Measurements from ENCODE around the gene ATP1B1.
"Not testable (repeated sequence)": the region's sequence is repeated elsewhere in the genome, so short reads cannot be mapped to it uniquely, and the experiment has no call there.

ATP1B1 gene

DNA sequence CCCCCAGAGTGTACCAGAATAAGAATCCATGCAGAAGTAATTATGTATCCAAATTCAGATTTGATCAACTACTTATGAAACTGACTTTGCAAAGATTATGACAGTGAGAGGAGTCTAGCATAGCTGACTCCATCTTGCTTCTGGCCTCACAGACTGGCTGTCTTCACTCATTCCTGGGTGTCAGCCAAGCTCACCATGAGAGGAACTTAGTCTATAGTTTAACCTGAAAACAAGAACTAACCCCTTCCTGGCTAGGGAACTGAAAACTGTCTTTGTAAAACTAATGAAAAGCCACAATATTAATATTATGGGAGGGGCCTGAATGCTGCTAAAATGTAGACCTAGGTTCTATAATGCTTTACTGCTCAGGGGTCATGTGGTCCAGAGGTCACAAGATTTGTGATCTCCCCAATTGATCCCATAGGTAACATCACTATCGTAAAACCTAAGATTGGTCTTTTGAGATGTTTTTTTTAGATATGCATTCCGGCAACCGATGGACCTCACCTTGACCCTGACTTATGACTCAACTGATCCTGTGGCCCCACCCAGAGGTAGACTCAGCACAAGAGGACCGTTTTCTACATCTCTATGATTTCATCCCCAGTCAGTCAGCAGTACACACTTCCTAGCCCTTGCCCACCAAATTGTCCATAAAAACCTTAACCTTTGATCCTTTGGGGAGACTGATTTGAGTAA, 55.2 kb downstream of the ATP1B1 start:
- Mint-ChIP-seq H3K4me1 (peaks cover 10% of the 10 kb centered on the region), H3K36me3 (no peaks in the 10 kb centered on the region), H3K27ac (no peak overlapping the region), H3K9me3 (no peaks in the 10 kb centered on the region), H3K4me3 (no peak overlapping the region)
- ATAC-seq (no peak), DNase-seq (ENCODE audit: low spot score in 2 of 2) (no peak)

DNA sequence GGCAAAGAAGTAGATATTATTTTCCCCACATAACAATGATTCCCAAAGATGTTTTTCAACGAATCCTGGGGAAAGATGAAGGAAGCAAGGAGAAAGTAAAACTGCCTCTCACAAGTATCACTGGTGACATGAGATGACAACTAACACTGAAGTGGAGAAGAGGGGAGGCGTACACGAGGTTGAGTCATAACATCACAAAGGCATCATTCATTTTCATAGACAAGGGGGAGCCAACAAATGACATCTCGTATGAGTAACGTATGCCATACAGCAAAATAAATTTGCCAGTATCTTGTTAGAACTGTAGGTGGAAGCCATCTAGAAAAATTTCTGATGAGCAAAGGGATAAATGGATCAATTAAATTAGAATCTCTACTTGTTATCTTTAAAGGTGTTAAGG, 56.6 kb downstream of the ATP1B1 start:
- Mint-ChIP-seq H3K36me3 (no peaks in the 10 kb centered on the region), H3K9me3 (no peaks in the 10 kb centered on the region), H3K4me1 (peaks cover 10% of the 10 kb centered on the region), H3K4me3 (peak overlapping the region; percentile 34), H3K27ac (peak overlapping the region; percentile 54)
- ATAC-seq, result peak; percentile 100
- DNase-seq (ENCODE audit: low spot score in 2 of 2), result no peak

DNA sequence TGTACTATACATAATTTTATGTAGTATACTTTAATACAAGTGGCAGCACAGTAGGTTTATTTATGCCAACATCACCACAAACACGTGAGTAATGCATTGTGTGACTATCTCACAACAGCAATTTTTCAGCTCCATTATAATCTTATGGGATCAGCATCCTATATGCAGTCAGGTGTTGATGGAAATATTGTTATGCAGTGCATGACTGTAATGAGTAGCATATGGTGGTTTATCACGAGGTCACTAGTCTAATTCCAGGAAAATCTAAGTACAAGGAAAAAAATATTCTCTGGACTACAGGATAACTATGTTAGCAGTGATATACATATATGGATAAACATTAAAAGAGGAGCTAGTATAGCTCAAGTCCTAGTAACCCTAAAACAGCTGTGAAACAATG, 69.0 kb downstream of the ATP1B1 start:
- Mint-ChIP-seq H3K4me3 (no peak overlapping the region), H3K27ac (no peak overlapping the region), H3K36me3 (no peaks in the 10 kb centered on the region), H3K9me3 (no peaks in the 10 kb centered on the region), H3K4me1 (no peaks in the 10 kb centered on the region)
- ATAC-seq (no peak), DNase-seq (ENCODE audit: low spot score in 2 of 2) (no peak)

DNA sequence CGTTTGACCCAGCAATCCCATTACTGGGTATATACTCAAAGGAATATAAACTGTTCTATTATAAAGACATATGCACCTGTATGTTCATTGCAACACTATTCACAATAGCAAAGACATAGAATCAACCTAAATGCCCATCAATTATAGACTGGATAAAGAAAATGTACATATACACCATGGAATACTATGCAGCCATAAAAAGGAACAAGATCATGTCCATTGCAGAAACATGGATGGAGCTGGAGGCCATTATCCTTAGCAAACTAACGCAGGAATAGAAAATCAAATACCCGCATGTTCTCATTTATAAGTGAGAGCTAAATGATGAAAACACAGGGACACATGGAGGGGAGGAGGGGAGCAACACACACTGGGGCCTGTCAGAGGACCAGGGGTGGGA, 72.9 kb downstream of the ATP1B1 start:
- not testable (repeated sequence) for H3K9me3 Mint-ChIP-seq; H3K27ac Mint-ChIP-seq; ATAC-seq; H3K4me1 Mint-ChIP-seq; DNase-seq (ENCODE audit: low spot score in 2 of 2); H3K36me3 Mint-ChIP-seq; H3K4me3 Mint-ChIP-seq

DNA sequence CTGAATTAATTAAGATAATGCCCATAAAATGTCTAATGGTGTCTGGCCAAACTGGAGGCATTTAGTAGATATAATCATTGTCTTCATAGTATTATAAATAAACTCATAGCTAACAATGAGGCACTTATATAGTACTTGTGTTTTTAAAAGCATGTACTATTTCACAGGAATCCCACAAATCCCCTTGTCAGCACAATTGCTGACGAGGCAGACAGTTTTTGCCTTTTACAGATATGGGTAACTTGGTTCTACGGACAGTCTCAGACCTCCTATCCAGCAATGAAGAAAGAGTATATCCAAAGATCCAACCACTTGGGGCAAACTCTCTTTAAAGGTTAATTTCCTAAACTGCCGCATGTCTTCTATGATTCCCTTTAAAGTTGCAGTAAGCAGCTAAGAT, 73.7 kb downstream of the ATP1B1 start:
- no peaks in the 10 kb centered on the region for H3K9me3 Mint-ChIP-seq
- DNase-seq (ENCODE audit: low spot score in 2 of 2) (no peak), ATAC-seq (no peak)
- H3K36me3 Mint-ChIP-seq, result no peaks in the 10 kb centered on the region
- H3K4me1 Mint-ChIP-seq, result no peaks in the 10 kb centered on the region
- no peak overlapping the region for H3K27ac Mint-ChIP-seq
- H3K4me3 Mint-ChIP-seq, result no peak overlapping the region
